KOPT-K1 (cell line): ENCODE results near the gene ZNF155.
"Not testable (repeated sequence)": the region's sequence is repeated elsewhere in the genome, so short reads cannot be mapped to it uniquely, and the experiment has no call there.

ENCODE experiments used
- H3K27ac ChIP-seq: fragments of 200-600 bp; sonication (generic); 2 replicates; pipeline ENCODE4 v1.5.1; 2016; ENCODE audit warnings: antibody characterized with exemption, mild to moderate bottlenecking, low read depth, low read length; ENCODE audit not compliant: poor library complexity, severe bottlenecking
- H3K36me3 ChIP-seq: fragments of 200-600 bp; sonication (generic); 2 replicates; pipeline ENCODE4 v1.5.1; 2017; ENCODE audit warnings: antibody characterized with exemption, mild to moderate bottlenecking, low read length, moderate library complexity; ENCODE audit not compliant: insufficient read depth
- H3K9me3 ChIP-seq: fragments of 200-600 bp; sonication (generic); 2 replicates; pipeline ENCODE4 v1.5.1; 2017; ENCODE audit warnings: antibody characterized with exemption, low read length, mild to moderate bottlenecking; ENCODE audit not compliant: insufficient read depth, poor library complexity, severe bottlenecking

ZNF155 gene

DNA sequence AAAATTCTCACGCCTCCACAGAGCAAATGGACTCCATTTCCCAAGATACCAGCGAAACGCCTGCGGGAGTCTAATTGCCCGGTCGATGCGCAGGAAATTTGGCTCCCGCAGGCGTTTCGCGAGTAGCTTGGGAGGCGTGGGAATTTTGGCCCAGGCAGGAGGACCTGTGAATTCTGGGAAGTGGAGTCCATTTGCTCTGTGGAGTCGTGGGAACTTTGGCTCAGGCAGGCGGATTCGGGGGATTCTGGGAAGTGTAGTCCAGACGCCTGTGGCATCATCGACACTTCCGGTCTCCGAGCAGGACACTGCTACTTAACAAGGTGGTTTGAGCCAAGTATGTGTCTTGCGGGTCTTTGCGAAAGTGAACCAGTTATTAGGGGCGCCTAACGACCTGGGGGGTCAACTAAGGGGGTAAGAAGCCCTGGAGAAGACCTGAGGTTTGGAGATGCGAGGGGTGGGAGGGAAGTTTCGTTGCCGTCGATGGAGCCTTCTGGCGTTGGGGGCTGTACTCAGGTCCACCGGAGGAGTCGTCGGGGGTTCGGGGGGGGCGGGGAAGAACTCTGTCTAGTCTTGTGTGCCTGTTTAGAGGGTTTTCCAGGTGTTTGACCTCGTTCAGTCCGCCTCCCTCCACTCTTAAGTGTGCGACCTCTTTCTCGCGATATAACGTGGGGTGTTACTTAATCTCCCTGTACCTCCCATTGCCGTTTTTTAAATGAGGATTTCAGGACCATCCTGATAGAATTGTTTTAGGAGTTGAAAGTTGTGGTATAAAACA is at the start of gene ZNF155:
Gene ZNF155 (plus strand): TSS at position 277 of the 775 bp plus-strand sequence. CDS start 4,356 bp downstream, outside the sequence.
- peak within 1 kb of the TSS; percentile 50 for H3K27ac ChIP-seq
- no peaks in the 10 kb centered on the region for H3K9me3 ChIP-seq

DNA sequence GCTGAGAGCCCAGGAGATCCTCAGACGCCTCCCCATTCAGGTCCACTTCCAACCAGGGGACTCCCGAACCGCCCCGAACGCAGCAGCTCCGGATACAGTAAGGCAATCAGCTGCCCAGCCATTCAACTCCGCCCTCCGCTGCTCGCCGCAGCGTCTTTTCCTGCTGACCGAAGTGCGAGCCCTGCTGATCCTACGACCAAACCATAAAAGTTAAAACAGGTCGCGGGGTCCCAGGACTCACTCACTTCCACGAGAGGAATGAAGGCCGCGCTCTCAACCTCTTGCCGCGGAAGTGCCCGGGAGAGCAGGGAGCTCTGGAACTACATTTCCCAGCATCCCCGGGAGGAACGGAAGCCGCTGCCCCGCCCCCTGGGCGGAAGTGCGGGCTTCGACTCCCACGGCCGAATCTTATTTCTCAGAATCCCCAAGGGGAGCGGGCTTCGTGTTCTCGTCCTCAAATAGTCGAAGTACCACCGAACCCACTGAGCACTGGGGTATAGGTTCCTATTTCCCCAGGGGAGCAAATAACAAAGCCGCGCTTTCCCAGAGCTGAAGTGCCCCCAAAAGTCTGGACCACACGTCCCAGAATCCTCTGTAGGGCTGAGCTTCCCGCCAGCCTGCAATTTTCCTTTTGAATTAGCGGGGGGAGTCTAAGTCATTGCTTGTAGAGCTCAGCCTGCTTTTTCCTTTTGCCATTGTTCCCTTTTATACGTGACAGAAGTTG is 48.8 kb upstream of the ZNF155 start, which contains the start of gene ZNF45:
Gene ZNF45 (minus strand): TSS at position 298 of the 724 bp plus-strand sequence. CDS start 13,097 bp downstream, outside the sequence.
- H3K27ac ChIP-seq: peak within 1 kb of the TSS; percentile 72
- peaks cover 31% of the 10 kb centered on the region for H3K36me3 ChIP-seq

More for the DNA sequence above, at the start of gene ZNF155:
- H3K36me3 ChIP-seq: peaks cover 3% of the 10 kb centered on the region; the same call in 1 of the 2 replicates

DNA sequence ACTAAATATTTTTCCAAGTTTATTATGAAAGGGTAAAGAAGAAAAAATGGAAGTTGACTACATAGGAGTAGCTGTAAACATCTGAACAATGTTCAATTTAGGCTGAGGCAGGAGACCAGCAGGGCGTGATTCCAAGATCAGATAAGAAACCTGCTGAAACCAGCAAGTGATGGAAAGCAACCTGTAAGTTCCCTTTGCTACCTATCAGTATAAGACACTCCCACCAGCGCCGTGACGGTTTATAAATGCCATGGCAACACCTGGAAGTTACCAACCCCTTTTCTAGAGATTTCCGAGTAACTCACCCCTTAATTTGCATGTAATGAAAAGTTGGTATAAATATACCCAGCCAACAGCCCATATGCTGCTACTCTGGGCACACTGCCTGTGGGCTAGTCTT is 47.8 kb upstream of the ZNF155 start:
- Histone ChIP-seq H3K36me3 (peaks cover 21% of the 10 kb centered on the region), H3K27ac (no peak overlapping the region), H3K9me3 (peaks cover 13% of the 10 kb centered on the region)

More for the DNA sequence above, 48.8 kb upstream of the ZNF155 start, which contains the start of gene ZNF45:
- peaks cover 9% of the 10 kb centered on the region for H3K9me3 ChIP-seq

DNA sequence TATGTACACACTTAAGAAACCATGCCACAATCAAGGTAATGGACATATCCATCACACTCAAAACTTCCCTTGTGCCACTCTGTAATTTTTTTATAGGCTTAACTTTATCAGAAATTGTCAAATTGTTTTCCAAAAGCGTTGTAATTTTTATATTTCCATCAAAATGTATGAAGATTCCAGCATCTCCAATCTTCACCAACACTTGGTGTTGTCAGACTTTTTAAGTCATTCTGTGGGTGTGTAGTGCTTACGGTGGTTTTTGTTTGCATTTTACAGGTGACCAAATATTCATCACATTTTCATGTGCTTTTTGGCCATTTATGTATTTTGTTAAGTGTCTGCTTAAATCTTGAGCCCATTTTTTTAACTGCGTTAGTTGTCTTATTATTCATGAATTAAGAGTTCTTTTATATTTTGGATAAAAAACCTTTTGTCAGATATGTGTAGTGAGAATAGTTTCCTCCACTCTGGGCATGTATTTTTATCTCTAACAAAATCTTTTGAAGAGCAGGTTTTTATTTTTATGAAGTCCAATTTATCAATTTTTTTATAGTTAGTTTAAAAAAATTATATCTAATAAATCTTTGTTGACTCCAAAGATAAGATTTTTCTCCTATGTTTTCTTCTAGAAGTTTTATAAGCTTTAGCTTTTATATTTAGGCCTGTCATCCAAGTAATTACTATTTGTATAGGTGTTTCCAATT is 44.3 kb upstream of the ZNF155 start:
- H3K27ac ChIP-seq: no peak overlapping the region
- no peaks in the 10 kb centered on the region for H3K36me3 ChIP-seq
- peaks cover 13% of the 10 kb centered on the region for H3K9me3 ChIP-seq

DNA sequence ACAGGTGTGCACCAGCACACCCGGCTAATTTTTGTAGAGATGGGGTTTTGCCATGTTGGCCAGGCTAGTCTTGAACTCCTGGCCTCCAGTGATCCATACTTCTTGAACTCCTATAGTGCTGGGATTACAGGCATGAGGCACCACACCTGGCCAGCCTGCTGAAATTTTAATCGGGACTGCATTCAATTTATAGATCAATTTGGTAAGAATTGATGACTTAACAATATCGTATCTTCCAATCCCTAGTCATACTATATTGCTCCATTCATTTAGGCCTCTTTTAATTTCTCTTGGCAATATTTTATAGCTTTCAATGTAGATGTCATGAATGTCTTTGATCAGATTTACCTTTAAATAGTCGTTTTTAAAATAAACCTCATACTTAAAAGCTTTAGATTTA is 43.3 kb upstream of the ZNF155 start:
- H3K27ac ChIP-seq: no peak overlapping the region
- H3K9me3 ChIP-seq: peaks cover 17% of the 10 kb centered on the region
- no peaks in the 10 kb centered on the region for H3K36me3 ChIP-seq

DNA sequence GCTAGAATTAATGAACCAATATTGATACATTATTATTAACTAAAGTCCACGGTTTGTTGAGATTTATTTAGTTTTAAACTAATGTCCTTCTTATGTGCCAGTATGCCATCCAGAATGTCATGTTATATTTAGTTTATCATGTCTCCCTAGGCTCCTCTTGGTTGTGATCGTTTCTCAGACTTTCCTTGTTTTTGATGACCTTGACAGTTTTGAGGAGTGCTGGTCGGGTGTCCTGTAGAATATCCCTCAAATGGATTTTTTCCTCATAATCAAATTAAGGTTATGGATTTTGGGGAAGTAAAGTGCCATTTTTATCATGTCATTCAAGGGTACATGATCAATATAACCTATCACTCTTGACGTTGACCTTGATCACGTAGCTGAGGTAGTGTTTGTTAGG is 42.8 kb upstream of the ZNF155 start:
- no peaks in the 10 kb centered on the region for H3K36me3 ChIP-seq
- H3K9me3 ChIP-seq: peaks cover 22% of the 10 kb centered on the region
- H3K27ac ChIP-seq: no peak overlapping the region

DNA sequence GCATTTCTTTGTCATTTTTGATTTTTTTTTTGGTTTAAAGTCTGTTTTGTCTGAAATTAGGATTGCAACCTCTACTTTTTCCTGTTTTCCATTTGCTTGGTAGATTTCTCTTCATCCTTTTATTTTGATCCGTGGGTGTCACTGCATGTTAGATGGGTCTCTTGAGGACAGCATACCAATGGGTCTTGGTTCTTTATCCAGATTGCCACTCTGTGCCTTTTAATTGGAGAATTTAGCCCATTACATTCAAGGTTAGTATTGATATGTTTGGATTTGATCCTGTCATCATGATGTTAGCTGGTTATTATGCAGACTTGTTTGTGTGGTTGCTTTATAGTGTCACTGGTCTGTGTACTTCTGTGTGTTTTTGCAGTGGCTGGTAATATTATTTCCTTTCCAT is 36.6 kb upstream of the ZNF155 start:
- not testable (repeated sequence) for H3K36me3 ChIP-seq, H3K27ac ChIP-seq
- peaks cover 59% of the 10 kb centered on the region for H3K9me3 ChIP-seq

DNA sequence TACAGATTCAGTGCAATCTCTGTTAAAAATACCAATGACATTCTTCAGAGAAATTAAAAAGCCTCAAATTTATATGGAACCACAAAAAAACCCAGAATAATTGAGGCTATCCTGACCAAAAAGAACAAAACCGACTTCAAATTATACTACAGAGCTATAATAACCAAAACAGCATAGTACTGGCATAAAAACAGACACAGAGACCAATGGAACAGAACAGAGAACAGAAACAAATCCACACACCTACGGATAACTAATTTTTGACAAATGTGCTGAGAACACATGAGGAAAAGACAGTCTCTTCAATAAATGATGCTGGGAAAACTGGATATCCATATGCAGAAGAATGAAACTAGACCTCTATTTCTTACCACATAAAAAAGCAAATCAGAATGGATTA is 34.2 kb upstream of the ZNF155 start:
- H3K27ac ChIP-seq, H3K36me3 ChIP-seq: not testable (repeated sequence)
- H3K9me3 ChIP-seq: peaks cover 62% of the 10 kb centered on the region

DNA sequence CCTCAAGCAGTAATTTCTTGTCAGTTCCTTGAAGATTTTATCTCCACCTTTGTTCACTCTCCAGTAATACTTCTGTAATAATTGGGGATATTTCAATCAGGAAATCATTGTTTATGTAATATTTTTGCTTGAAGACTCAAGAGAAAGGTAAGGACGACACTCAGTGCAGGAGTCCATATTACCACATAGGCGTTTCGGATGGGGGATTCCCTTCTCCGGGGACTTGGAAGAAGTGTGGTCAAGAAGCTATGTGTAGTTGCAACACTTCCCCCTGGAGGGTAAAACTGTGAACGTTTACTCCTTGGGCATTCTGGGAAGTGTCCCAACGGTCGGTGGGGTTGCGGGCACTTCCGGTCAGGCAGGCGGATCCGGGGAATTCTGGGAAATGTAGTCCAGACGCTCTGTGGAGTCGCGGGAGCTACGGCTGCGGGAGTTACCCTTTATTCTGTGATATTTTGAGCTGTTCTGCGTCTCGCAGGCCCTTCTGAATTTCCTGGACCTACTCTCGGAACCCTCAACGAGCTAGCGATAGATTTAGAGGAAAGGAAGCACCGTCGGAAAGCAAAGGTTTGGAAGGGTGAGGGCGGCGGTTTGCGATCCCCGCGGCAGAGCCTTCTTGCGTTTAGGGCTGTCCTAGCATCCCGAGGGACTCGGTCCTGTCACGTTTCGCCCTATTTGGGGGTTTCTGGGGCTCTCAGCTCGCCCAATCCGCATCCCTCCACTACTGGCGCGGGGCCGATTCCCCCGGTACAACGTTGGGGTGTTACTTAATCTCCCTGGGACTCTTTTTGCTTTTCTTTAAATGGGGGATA is 32.9 kb upstream of the ZNF155 start, which contains the start of gene ZNF221:
Gene ZNF221 (plus strand): TSS at position 395 of the 812 bp plus-strand sequence. CDS start 11,499 bp downstream, outside the sequence.
- Histone ChIP-seq H3K36me3 (no peaks in the 10 kb centered on the region), H3K9me3 (peaks cover 55% of the 10 kb centered on the region), H3K27ac (no peak within 1 kb of the TSS)

DNA sequence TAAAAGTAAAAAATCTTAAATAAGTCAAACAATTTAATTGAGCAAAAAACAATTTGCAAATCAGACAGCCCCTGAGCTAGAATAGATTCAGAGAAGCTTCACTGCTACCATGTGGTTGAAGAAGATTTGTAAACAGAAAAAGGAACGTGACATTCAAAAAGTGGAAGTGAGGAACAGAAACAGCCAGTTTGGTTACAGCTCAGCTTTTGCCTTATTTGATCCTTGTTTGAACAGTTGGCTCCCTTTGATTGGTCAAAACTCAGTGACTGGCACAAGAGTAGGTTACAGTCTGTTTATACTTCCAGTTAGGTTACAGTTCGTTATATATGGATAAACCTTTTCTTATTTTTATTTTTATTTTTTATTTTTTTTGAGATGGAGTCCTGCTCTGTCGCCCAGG is 27.2 kb upstream of the ZNF155 start:
- H3K36me3 ChIP-seq: no peaks in the 10 kb centered on the region
- no peak overlapping the region for H3K27ac ChIP-seq
- peaks cover 22% of the 10 kb centered on the region for H3K9me3 ChIP-seq

DNA sequence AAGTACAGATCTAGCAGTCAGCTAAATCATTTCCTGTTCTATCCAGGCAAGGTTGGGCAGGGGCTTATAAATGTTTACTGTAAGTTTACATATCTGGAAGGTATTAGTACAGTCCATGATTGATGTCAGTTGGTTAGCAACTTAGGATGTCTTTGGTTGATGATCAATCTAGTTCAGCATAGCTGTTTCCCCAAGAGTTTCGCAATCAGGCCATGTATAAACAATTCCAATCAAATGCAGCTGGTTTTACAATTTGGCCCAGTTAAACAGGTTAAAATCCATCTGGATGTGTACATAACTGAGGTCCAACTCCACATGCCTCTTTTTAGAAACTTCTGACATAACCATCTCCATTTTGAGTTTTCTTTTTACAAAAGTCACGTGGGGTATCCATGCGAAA is 26.1 kb upstream of the ZNF155 start:
- Histone ChIP-seq H3K36me3 (no peaks in the 10 kb centered on the region), H3K9me3 (peaks cover 15% of the 10 kb centered on the region), H3K27ac (no peak overlapping the region)

DNA sequence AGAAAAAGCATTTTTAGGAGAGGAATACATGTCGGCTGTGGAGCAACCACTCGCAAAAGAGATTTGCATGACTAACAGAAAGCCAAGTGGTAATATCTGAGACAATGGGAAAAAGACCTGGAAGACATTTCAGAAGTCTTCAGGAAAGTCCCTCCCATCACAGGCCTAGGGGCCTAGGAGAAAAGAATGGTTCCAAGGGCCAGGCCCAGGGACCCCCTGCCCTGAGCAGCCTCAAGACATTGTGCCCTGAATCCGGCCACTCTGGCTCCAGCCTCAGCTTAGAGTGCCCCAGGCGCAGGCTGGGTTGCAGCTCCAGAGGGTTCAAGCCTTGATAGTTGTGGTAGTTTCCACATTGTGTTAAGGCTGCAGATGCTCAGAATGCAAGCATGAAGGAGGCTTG is 23.6 kb upstream of the ZNF155 start:
- Histone ChIP-seq H3K36me3 (no peaks in the 10 kb centered on the region), H3K9me3 (peaks cover 23% of the 10 kb centered on the region), H3K27ac (no peak overlapping the region)

DNA sequence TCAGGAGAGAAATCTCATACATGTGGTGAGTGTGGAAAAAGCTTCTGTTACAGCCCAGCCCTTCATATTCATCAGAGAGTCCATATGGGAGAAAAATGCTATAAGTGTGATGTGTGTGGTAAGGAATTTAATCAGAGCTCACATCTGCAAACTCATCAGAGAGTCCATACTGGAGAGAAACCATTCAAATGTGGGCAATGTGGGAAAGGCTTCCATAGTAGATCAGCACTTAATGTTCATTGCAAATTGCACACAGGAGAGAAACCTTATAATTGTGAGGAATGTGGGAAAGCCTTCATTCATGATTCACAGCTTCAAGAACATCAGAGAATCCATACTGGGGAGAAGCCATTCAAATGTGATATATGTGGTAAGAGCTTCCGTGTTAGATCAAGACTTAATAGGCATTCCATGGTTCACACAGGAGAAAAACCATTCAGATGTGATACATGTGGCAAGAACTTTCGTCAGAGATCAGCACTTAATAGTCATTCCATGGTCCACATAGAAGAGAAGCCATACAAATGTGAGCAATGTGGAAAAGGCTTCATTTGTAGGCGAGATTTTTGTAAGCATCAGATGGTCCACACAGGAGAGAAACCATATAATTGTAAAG is 17.8 kb upstream of the ZNF155 start:
- H3K9me3 ChIP-seq: peaks cover 42% of the 10 kb centered on the region
- H3K27ac ChIP-seq: no peak overlapping the region
- H3K36me3 ChIP-seq: no peaks in the 10 kb centered on the region

DNA sequence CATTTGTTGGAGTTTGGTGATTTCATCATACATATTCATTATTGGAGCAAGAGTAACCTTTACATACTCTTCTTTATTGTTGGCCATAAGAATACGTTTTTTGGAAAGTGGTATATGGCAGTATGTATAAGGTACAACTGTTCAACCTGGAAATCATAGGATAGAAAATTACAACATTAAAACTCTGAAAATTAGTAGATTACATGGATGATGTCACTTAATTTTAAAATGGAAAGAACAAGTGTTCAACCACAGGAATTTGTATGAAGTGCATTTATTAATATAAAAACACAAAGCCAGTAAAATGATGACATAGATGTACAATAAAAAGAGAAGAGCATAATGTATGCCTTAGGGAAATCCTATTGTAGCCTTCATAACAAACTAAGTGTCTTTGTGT is 7.3 kb upstream of the ZNF155 start:
- Histone ChIP-seq H3K27ac (no peak overlapping the region), H3K36me3 (no peaks in the 10 kb centered on the region), H3K9me3 (no peaks in the 10 kb centered on the region)
